Brain pericyte (primary cell): Measurements from ENCODE around the gene SND1.

ENCODE experiments used
- DNase-seq: peaks from one replicate; pipeline ENCODE4 v3.0.0-alpha.2; 2012; ENCODE audit warnings: low read depth, low spot score

SND1 gene

GRCh38 chr7:128068785-128069184, 416.8 kb downstream of the SND1 start:
- DNase-seq: no peak

GRCh38 chr7:128069373-128070364, 417.7 kb downstream of the SND1 start:
- no peak for DNase-seq

- DNase-seq: no peak
These were observed 419.4 kb downstream of the SND1 start for GRCh38 chr7:128071376-128071775.

- no peak for DNase-seq
These were observed 419.8 kb downstream of the SND1 start for GRCh38 chr7:128071801-128072200.

GRCh38 chr7:128073671-128074310, 421.8 kb downstream of the SND1 start:
- DNase-seq: no peak

- no peak for DNase-seq
These were observed 422.3 kb downstream of the SND1 start for GRCh38 chr7:128074336-128074735.

GRCh38 chr7:128074736-128075135, 422.7 kb downstream of the SND1 start:
- DNase-seq: no peak

- no peak for DNase-seq
These were observed 423.5 kb downstream of the SND1 start for GRCh38 chr7:128075242-128076095.

GRCh38 chr7:128076196-128076795, 424.3 kb downstream of the SND1 start:
- no peak for DNase-seq

- peak; percentile 13 for DNase-seq
These were observed 424.8 kb downstream of the SND1 start for GRCh38 chr7:128076796-128077271.

GRCh38 chr7:128078309-128078708, 426.3 kb downstream of the SND1 start:
- no peak for DNase-seq

GRCh38 chr7:128080169-128080568, 428.2 kb downstream of the SND1 start:
- DNase-seq: no peak

- DNase-seq: no peak
These were observed 429.4 kb downstream of the SND1 start for GRCh38 chr7:128081351-128081750.

- no peak for DNase-seq
These were observed 429.8 kb downstream of the SND1 start for GRCh38 chr7:128081808-128082207.

- DNase-seq: no peak
These were observed 430.4 kb downstream of the SND1 start for GRCh38 chr7:128082431-128082830.

- DNase-seq: no peak
These were observed 433.1 kb downstream of the SND1 start for GRCh38 chr7:128084896-128085608.

- DNase-seq: no peak
These were observed 438.5 kb downstream of the SND1 start for GRCh38 chr7:128090492-128090891.

GRCh38 chr7:128091106-128091505, 439.1 kb downstream of the SND1 start:
- DNase-seq: no peak

GRCh38 chr7:128092221-128092620, 440.2 kb downstream of the SND1 start:
- no peak for DNase-seq
